NAMALWA (cell line): ENCODE data around the gene MCM10.
"Not testable (repeated sequence)": the region's sequence is repeated elsewhere in the genome, so short reads cannot be mapped to it uniquely, and the experiment has no call there.

ENCODE experiments used
- DNase-seq: peaks from one replicate; pipeline ENCODE4 v3.0.0-alpha.2; 2015; ENCODE audit warnings: low spot score

The MCM10 gene

GRCh38 chr10:13221572-13221971 is 60.2 kb downstream of the MCM10 start:
- no peak for DNase-seq

GRCh38 chr10:13222151-13222550 is 60.8 kb downstream of the MCM10 start:
- DNase-seq = no peak

- DNase-seq = no peak
These were observed 61.2 kb downstream of the MCM10 start for GRCh38 chr10:13222566-13222965.

GRCh38 chr10:13223241-13223640 is 61.9 kb downstream of the MCM10 start:
- DNase-seq = no peak

- peak; percentile 17 for DNase-seq
These were observed 63.0 kb downstream of the MCM10 start for GRCh38 chr10:13224210-13224995.

- DNase-seq = no peak
These were observed 64.2 kb downstream of the MCM10 start for GRCh38 chr10:13225601-13226000.

- DNase-seq = no peak
These were observed 65.7 kb downstream of the MCM10 start for GRCh38 chr10:13227031-13227430.

- no peak for DNase-seq
These were observed 69.8 kb downstream of the MCM10 start for GRCh38 chr10:13231190-13231589.

- no peak for DNase-seq
These were observed 70.5 kb downstream of the MCM10 start for GRCh38 chr10:13231808-13232207.

- no peak for DNase-seq
These were observed 72.0 kb downstream of the MCM10 start for GRCh38 chr10:13233358-13233757.

GRCh38 chr10:13234172-13234571 is 72.8 kb downstream of the MCM10 start, which contains the start of gene UCMA:
UCMA (minus strand) TSS chr10:13234374; CDS start chr10:13234258, 116 bp downstream.
- no peak for DNase-seq

GRCh38 chr10:13234736-13235135 is 73.4 kb downstream of the MCM10 start:
- not testable (repeated sequence) for DNase-seq

- DNase-seq = no peak
These were observed 75.3 kb downstream of the MCM10 start for GRCh38 chr10:13236638-13237037.

- no peak for DNase-seq
These were observed 77.1 kb downstream of the MCM10 start for GRCh38 chr10:13238271-13239077.

- DNase-seq = no peak
These were observed 78.6 kb downstream of the MCM10 start for GRCh38 chr10:13239923-13240322.

GRCh38 chr10:13241613-13242012 is 80.3 kb downstream of the MCM10 start:
- DNase-seq = no peak

- DNase-seq = not testable (repeated sequence)
These were observed 80.9 kb downstream of the MCM10 start for GRCh38 chr10:13242260-13242659.

- DNase-seq = no peak
These were observed 85.9 kb downstream of the MCM10 start for GRCh38 chr10:13247246-13247645.

GRCh38 chr10:13247784-13248183 is 86.4 kb downstream of the MCM10 start:
- no peak for DNase-seq

GRCh38 chr10:13253726-13254125 is 92.4 kb downstream of the MCM10 start:
- no peak for DNase-seq

- DNase-seq = no peak
These were observed 95.3 kb downstream of the MCM10 start for GRCh38 chr10:13256627-13257026.

GRCh38 chr10:13257621-13258140 is 96.3 kb downstream of the MCM10 start:
- DNase-seq = no peak
